GM19043 (cell line): ENCODE data around the gene MACF1.
"Not testable (repeated sequence)": the region's sequence is repeated elsewhere in the genome, so short reads cannot be mapped to it uniquely, and the experiment has no call there.

ENCODE experiments used
- ATAC-seq: cut with Tn5 transposase; IDR thresholded peaks from one replicate; pipeline ENCODE4 v1.9.1; 2021; ENCODE audit warnings: low read depth; ENCODE audit not compliant: unreplicated experiment

Gene MACF1

GRCh38 chr1:39498821-39499220, 294.3 kb downstream of the MACF1 start:
- ATAC-seq: not testable (repeated sequence)

GRCh38 chr1:39499668-39500067, 295.2 kb downstream of the MACF1 start:
- ATAC-seq: no peak

- no peak for ATAC-seq
Observed at GRCh38 chr1:39500862-39501389, 296.4 kb downstream of the MACF1 start.

- ATAC-seq: no peak
Observed at GRCh38 chr1:39501666-39502065, 297.2 kb downstream of the MACF1 start.

- not testable (repeated sequence) for ATAC-seq
Observed at GRCh38 chr1:39504436-39504835, 299.9 kb downstream of the MACF1 start.

- no peak for ATAC-seq
Observed at GRCh38 chr1:39505289-39505688, 300.8 kb downstream of the MACF1 start.

- no peak for ATAC-seq
Observed at GRCh38 chr1:39507230-39507928, 302.9 kb downstream of the MACF1 start.

- ATAC-seq: no peak
Observed at GRCh38 chr1:39508266-39508665, 303.8 kb downstream of the MACF1 start.

GRCh38 chr1:39508857-39509305, 304.4 kb downstream of the MACF1 start:
- ATAC-seq: no peak

- ATAC-seq: peak; percentile 53
Observed at GRCh38 chr1:39509360-39510009, 305.0 kb downstream of the MACF1 start.

- ATAC-seq: not testable (repeated sequence)
Observed at GRCh38 chr1:39510570-39511186, 306.2 kb downstream of the MACF1 start.

- not testable (repeated sequence) for ATAC-seq
Observed at GRCh38 chr1:39511477-39511876, 307.0 kb downstream of the MACF1 start.

- not testable (repeated sequence) for ATAC-seq
Observed at GRCh38 chr1:39512234-39512847, 307.8 kb downstream of the MACF1 start.

- ATAC-seq: not testable (repeated sequence)
Observed at GRCh38 chr1:39514710-39515124, 310.2 kb downstream of the MACF1 start.

- not testable (repeated sequence) for ATAC-seq
Observed at GRCh38 chr1:39515131-39516086, 310.9 kb downstream of the MACF1 start.

GRCh38 chr1:39516841-39517240, 312.3 kb downstream of the MACF1 start:
- not testable (repeated sequence) for ATAC-seq

GRCh38 chr1:39517936-39518335, 313.4 kb downstream of the MACF1 start:
- not testable (repeated sequence) for ATAC-seq

- not testable (repeated sequence) for ATAC-seq
Observed at GRCh38 chr1:39519376-39519775, 314.9 kb downstream of the MACF1 start.

GRCh38 chr1:39522221-39522620, 317.7 kb downstream of the MACF1 start:
- not testable (repeated sequence) for ATAC-seq
